T-helper 17 cell (primary cell): ENCODE results near the gene CDS2. TPM values are rescaled to one million over a fixed set of nuclear protein-coding genes. Genes with fewer than 3 reads are reported as not detected.
A peak's percentile ranks its signal among the peaks of the same experiment; 100 is the strongest.

Experiments used
- ATAC-seq: fragments of 150-1000 bp; cut with Tn5 transposase; 2 replicates; pipeline ENCODE4 v1.10.0; 2021; ENCODE audit warnings: mild to moderate bottlenecking, moderate library complexity
- DNase-seq, 3 donors: peaks; one replicate each; pipeline versions ENCODE4 v3.0.0 to v3.0.0-alpha.2; 2020 to 2021
- H3K9me3 ChIP-seq: one replicate; pipeline ENCODE4 v1.7.0; 2013; ENCODE audit warnings: low read length, mild to moderate bottlenecking; ENCODE audit not compliant: control insufficient read depth, poor library complexity, severe bottlenecking
- H3K27ac Mint-ChIP-seq: one replicate; pipeline ENCODE4 v1.8.0; 2022; ENCODE audit warnings: mild to moderate bottlenecking, moderate library complexity, mixed read lengths
- H3K27me3 Mint-ChIP-seq: one replicate; pipeline ENCODE4 v1.8.0; 2022; ENCODE audit warnings: mixed read lengths
- H3K36me3 Mint-ChIP-seq: one replicate; pipeline ENCODE4 v1.8.0; 2022; ENCODE audit warnings: low read depth, mixed read lengths
- H3K4me1 Mint-ChIP-seq: one replicate; pipeline ENCODE4 v1.8.0; 2022; ENCODE audit warnings: mild to moderate bottlenecking, mixed read lengths
- H3K4me3 Mint-ChIP-seq: one replicate; pipeline ENCODE4 v1.8.0; 2022; ENCODE audit warnings: mild to moderate bottlenecking, moderate library complexity, mixed read lengths
- total RNA-seq, 4 donors: library from RNA in 2 of 4; stranded (reverse) in 2 of 4; gene quantifications; one replicate each; pipeline ENCODE4 v1.2.3 and lab custom pipeline; 2022 to 2026

The CDS2 gene
- total RNA-seq, 2 donors from 2014 or later, result 75.3 to 86.9 TPM

- no peak for DNase-seq
- no peak for ATAC-seq
- Mint-ChIP-seq H3K27me3 (no peaks in the 10 kb centered on the region), H3K36me3 (no peaks in the 10 kb centered on the region), H3K4me1 (peaks cover 24% of the 10 kb centered on the region), H3K4me3 (peak overlapping the region; percentile 97), H3K27ac (peak overlapping the region; percentile 91)
- no peaks in the 10 kb centered on the region for H3K9me3 ChIP-seq
These were observed 1.1 kb downstream of the CDS2 start for GRCh38 chr20:5127859-5128424.

DNA sequence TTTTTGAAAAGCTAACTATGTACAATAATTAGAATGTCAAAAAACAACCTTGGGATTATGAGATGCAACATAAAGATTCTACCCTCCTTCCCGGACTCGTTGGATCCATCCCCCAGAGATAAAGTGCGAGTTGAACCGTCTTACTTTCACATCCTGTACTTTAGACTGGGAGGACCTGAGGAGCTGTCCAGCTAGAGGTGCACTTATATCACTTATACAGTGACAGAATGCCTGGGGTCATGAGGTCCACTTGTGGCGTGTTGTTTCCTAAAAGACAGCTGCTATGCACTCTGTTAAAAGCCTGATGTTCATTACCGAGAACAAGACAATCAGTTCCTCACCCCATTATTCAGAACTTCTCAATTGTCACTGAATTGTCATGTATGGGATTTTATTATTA lies 2.1 kb downstream of the CDS2 start:
- Mint-ChIP-seq H3K27ac (peak overlapping the region; percentile 91), H3K36me3 (no peaks in the 10 kb centered on the region), H3K4me1 (peaks cover 24% of the 10 kb centered on the region), H3K27me3 (no peaks in the 10 kb centered on the region), H3K4me3 (peak overlapping the region; percentile 97)
- no peak for DNase-seq
- no peak for ATAC-seq
- no peaks in the 10 kb centered on the region for H3K9me3 ChIP-seq

DNA sequence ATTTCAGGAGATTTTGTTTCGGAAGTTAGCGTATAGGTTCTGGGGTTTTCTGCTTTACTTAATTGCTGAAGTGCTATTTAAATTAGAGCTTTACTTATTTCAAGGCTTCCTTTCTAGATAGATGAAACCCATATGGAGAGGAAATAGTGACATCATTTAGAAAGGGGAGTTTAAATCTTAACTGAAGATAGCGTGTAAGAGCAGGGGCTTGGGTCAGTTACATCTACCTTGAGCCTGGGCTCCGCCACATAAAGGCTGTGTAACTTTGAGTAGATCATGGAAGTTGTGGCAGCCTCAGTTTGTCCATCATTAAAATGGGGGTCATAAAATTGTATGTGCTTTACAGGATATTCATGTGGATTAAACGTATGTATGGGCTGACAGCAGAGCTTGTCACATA lies 4.7 kb downstream of the CDS2 start:
- Mint-ChIP-seq H3K4me3 (no peak overlapping the region), H3K27ac (peak overlapping the region; percentile 67), H3K4me1 (peaks cover 30% of the 10 kb centered on the region), H3K27me3 (no peaks in the 10 kb centered on the region), H3K36me3 (no peaks in the 10 kb centered on the region)
- H3K9me3 ChIP-seq, result no peaks in the 10 kb centered on the region
- no peak for DNase-seq
- no peak for ATAC-seq

GRCh38 chr20:5133998-5134397 lies 7.2 kb downstream of the CDS2 start:
- no peak for DNase-seq
- Mint-ChIP-seq H3K27ac (peak overlapping the region; percentile 41), H3K27me3 (no peaks in the 10 kb centered on the region), H3K36me3 (no peaks in the 10 kb centered on the region), H3K4me3 (no peak overlapping the region), H3K4me1 (peaks cover 22% of the 10 kb centered on the region)
- ATAC-seq, result no peak
- no peaks in the 10 kb centered on the region for H3K9me3 ChIP-seq

GRCh38 chr20:5135363-5136012 lies 8.7 kb downstream of the CDS2 start:
- no peaks in the 10 kb centered on the region for H3K27me3 Mint-ChIP-seq
- no peak for DNase-seq

DNA sequence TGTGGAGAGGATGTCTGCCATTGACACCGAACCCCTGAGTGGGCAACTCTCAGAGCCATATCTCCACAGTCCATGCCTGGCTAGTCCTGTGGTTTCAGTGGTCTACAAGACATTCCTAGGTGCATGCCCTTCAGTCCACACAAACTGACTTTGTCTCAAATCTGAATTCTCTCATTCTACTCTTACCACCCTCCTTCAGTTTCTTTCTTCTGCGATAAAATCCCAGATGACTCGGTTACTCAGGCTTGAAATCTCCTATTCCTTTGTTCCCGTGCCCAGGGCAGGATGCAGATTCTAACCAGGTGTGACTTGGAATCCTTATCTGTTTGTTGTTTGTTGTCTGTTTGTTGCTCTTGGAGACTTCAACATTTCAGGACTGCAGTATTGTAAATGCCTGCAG lies 9.3 kb downstream of the CDS2 start:
- Mint-ChIP-seq H3K36me3 (no peaks in the 10 kb centered on the region), H3K4me1 (peaks cover 30% of the 10 kb centered on the region), H3K27ac (no peak overlapping the region)

More at GRCh38 chr20:5135363-5136012, 8.7 kb downstream of the CDS2 start:
- Mint-ChIP-seq H3K4me3 (no peak overlapping the region), H3K27ac (no peak overlapping the region), H3K4me1 (peaks cover 30% of the 10 kb centered on the region), H3K36me3 (no peaks in the 10 kb centered on the region)
- no peaks in the 10 kb centered on the region for H3K9me3 ChIP-seq
- no peak for ATAC-seq

DNA sequence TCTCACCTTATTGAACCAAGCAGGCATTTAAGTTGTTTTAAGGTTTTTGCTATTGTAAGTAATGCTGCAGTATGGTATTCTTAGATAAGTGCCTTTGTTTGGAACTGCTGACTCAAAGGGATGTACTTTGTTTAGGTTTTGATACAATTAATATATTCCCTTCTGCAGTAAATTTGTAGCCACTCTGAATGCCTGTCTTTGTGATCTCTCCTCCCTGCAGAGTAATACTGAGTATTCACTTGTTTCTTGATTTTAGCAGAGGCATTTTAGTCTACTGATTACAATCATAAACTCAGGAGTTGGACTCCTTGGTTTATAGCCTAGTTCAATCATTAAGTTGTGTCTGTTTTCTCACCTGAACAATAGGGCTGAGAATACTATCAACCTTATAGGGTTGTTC lies 13.4 kb downstream of the CDS2 start:
- no peak for DNase-seq

More for the DNA sequence above, 9.3 kb downstream of the CDS2 start:
- H3K4me3 Mint-ChIP-seq, result no peak overlapping the region
- H3K9me3 ChIP-seq, result no peaks in the 10 kb centered on the region
- ATAC-seq (no peak), DNase-seq (no peak)
- no peaks in the 10 kb centered on the region for H3K27me3 Mint-ChIP-seq

GRCh38 chr20:5141615-5142014 lies 14.8 kb downstream of the CDS2 start:
- H3K36me3 Mint-ChIP-seq, result no peaks in the 10 kb centered on the region
- H3K4me3 Mint-ChIP-seq, result no peak overlapping the region
- no peaks in the 10 kb centered on the region for H3K9me3 ChIP-seq
- no peaks in the 10 kb centered on the region for H3K27me3 Mint-ChIP-seq
- H3K4me1 Mint-ChIP-seq, result peaks cover 34% of the 10 kb centered on the region
- DNase-seq (no peak), ATAC-seq (no peak)
- no peak overlapping the region for H3K27ac Mint-ChIP-seq

More for the DNA sequence above, 13.4 kb downstream of the CDS2 start:
- H3K4me3 Mint-ChIP-seq, result no peak overlapping the region
- no peak for ATAC-seq
- H3K27me3 Mint-ChIP-seq, result no peaks in the 10 kb centered on the region
- peaks cover 34% of the 10 kb centered on the region for H3K4me1 Mint-ChIP-seq
- no peaks in the 10 kb centered on the region for H3K9me3 ChIP-seq
- H3K36me3 Mint-ChIP-seq, result no peaks in the 10 kb centered on the region
- H3K27ac Mint-ChIP-seq, result no peak overlapping the region

- H3K9me3 ChIP-seq, result no peaks in the 10 kb centered on the region
- H3K4me3 Mint-ChIP-seq, result no peak overlapping the region
- DNase-seq (no peak), ATAC-seq (no peak)
- H3K4me1 Mint-ChIP-seq, result peaks cover 47% of the 10 kb centered on the region
- no peak overlapping the region for H3K27ac Mint-ChIP-seq
- no peaks in the 10 kb centered on the region for H3K27me3 Mint-ChIP-seq
- H3K36me3 Mint-ChIP-seq, result peaks cover 2% of the 10 kb centered on the region
These were observed 17.0 kb downstream of the CDS2 start for GRCh38 chr20:5143851-5144250.

- no peaks in the 10 kb centered on the region for H3K9me3 ChIP-seq
- peaks cover 2% of the 10 kb centered on the region for H3K36me3 Mint-ChIP-seq
- peaks cover 47% of the 10 kb centered on the region for H3K4me1 Mint-ChIP-seq
- ATAC-seq (no peak), DNase-seq (no peak)
- peak overlapping the region; percentile 29 for H3K27ac Mint-ChIP-seq
- no peaks in the 10 kb centered on the region for H3K27me3 Mint-ChIP-seq
- no peak overlapping the region for H3K4me3 Mint-ChIP-seq
These were observed 18.7 kb downstream of the CDS2 start for GRCh38 chr20:5145365-5146098.

GRCh38 chr20:5146099-5146668 lies 19.4 kb downstream of the CDS2 start:
- no peak overlapping the region for H3K27ac Mint-ChIP-seq
- DNase-seq (no peak), ATAC-seq (no peak)
- peaks cover 51% of the 10 kb centered on the region for H3K4me1 Mint-ChIP-seq
- H3K9me3 ChIP-seq, result no peaks in the 10 kb centered on the region
- no peaks in the 10 kb centered on the region for H3K27me3 Mint-ChIP-seq
- peaks cover 2% of the 10 kb centered on the region for H3K36me3 Mint-ChIP-seq
- H3K4me3 Mint-ChIP-seq, result no peak overlapping the region

DNA sequence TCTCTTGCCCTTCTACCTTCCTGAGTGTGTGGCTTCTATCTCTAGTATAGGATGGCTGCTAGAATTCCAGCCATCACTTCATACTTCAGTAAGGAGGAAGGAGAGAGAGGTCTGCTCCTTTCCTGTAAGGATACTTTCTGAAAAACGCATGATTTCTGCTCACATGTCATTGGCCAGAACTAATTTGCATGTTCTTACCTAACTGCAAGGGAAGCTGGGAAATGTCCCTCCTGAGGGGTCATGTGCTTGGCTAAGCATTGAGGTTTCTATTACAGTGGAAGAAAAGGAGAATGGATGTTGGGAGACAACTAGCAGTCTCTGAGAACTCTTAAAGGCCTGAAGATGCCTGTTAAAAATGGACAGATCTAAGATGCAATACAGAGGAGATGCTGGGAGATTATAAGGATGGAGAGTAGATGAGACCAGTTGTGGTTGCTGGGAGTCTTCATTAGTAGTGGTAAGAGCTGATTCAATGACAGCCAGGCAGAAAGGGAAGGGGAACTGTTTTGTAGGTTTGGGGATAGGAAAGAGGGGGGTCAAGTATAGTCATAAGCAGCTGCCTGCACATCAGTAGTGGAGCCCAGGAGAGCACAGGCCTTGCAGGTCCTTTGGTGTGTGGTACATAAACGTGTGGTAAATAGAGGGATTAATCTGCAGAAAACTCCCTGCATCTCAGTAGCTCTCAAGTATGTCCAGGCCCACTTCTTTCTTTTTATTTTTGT lies 20.2 kb downstream of the CDS2 start:
- Mint-ChIP-seq H3K4me1 (peaks cover 47% of the 10 kb centered on the region), H3K36me3 (peaks cover 2% of the 10 kb centered on the region), H3K27ac (no peak overlapping the region), H3K4me3 (no peak overlapping the region), H3K27me3 (no peaks in the 10 kb centered on the region)
- no peaks in the 10 kb centered on the region for H3K9me3 ChIP-seq
- ATAC-seq (no peak), DNase-seq (no peak)

GRCh38 chr20:5148581-5148980 lies 21.8 kb downstream of the CDS2 start:
- Mint-ChIP-seq H3K4me3 (no peak overlapping the region), H3K27me3 (no peaks in the 10 kb centered on the region), H3K4me1 (peaks cover 56% of the 10 kb centered on the region), H3K36me3 (peaks cover 2% of the 10 kb centered on the region), H3K27ac (no peak overlapping the region)
- ATAC-seq (no peak), DNase-seq (no peak)
- no peaks in the 10 kb centered on the region for H3K9me3 ChIP-seq
